K562 (cell line): ENCODE data around the gene CLDN25.

Experiments
- CREM ChIP-seq: IDR thresholded peaks from 2 replicates; pipeline ENCODE4 v1.6.1; 2014; ENCODE audit warnings: antibody characterized with exemption, low read depth
- JUN ChIP-seq, 2 experiments: sonication (generic) in 1 of 2; formaldehyde crosslinking in 1 of 2; IDR thresholded peaks; 2 replicates each; pipeline versions ENCODE4 v1.6.1 to v1.8.0; 2012 to 2022; ENCODE audit warnings: borderline replicate concordance in 2 of 2, mild to moderate bottlenecking in 2 of 2, improper control_type of control experiment in 1 of 2, low read depth in 1 of 2, low read length in 1 of 2, missing genetic modification reagents in 1 of 2
- KAT7 ChIP-seq: sonication (generic); formaldehyde crosslinking; IDR thresholded peaks from 2 replicates; pipeline ENCODE4 v1.8.0; 2022; ENCODE audit warnings: missing genetic modification reagents, mild to moderate bottlenecking, borderline replicate concordance
- MAZ ChIP-seq, 2 experiments: fragments of 450-650 bp in 1 of 2; sonication (generic) in 1 of 2; formaldehyde crosslinking; IDR thresholded peaks in 1 of 2; conservative IDR thresholded peaks in 1 of 2; 2 replicates each; pipeline versions ENCODE4 v1.4.0 to v1.5.0; 2020; ENCODE audit warnings: mild to moderate bottlenecking in 1 of 2, missing genetic modification reagents in 1 of 2
- SNAPC5 ChIP-seq: fragments of 250-450 bp; sonication (Bioruptor Pico); IDR thresholded peaks from 2 replicates; pipeline ENCODE4 v1.8.0; 2021; ENCODE audit warnings: moderate library complexity, mild to moderate bottlenecking, inconsistent platforms
- TAF1 ChIP-seq: IDR thresholded peaks from 2 replicates; pipeline ENCODE4 v1.6.1; 2011; ENCODE audit warnings: mild to moderate bottlenecking, low read length, moderate library complexity; ENCODE audit not compliant: insufficient read depth, control insufficient read depth, severe bottlenecking; ENCODE audit errors: extremely low read depth
- ZBTB26 ChIP-seq: fragments of 450-650 bp; formaldehyde crosslinking; IDR thresholded peaks from 2 replicates; pipeline ENCODE4 v1.4.0; 2022; ENCODE audit warnings: missing genetic modification characterization
- ZNF274 ChIP-seq: IDR thresholded peaks from 2 replicates; pipeline ENCODE4 v1.6.1; 2011; ENCODE audit warnings: low read depth, mild to moderate bottlenecking, low read length, moderate library complexity, borderline replicate concordance
- TF ChIP-seq, protein P1 (sequence below), 3 experiments: IDR thresholded peaks in 2 of 3; conservative IDR thresholded peaks in 1 of 3; 2 replicates each; pipeline ENCODE4 v1.5.1; 2011 to 2012; ENCODE audit warnings: low read length in 3 of 3, mild to moderate bottlenecking in 3 of 3, control low read depth in 2 of 3, improper control_type of control experiment in 1 of 3, inconsistent platforms in 1 of 3, low read depth in 1 of 3, mixed read lengths in 1 of 3, moderate library complexity in 1 of 3; ENCODE audit not compliant: insufficient read depth in 2 of 3
- TF ChIP-seq, protein P2 (sequence below): sonication (generic); formaldehyde crosslinking; IDR thresholded peaks from 2 replicates; pipeline ENCODE4 v1.8.0; 2022; ENCODE audit warnings: mild to moderate bottlenecking, missing genetic modification reagents
- TF ChIP-seq, protein P3 (sequence below): fragments of 200-800 bp; sonication (Bioruptor generic); IDR thresholded peaks from 2 replicates; pipeline ENCODE4 v1.6.1; 2017; ENCODE audit warnings: missing genetic modification characterization, missing compliant biosample characterization
- TF ChIP-seq, protein P4 (sequence below): fragments of 450-650 bp; IDR thresholded peaks from 2 replicates; pipeline ENCODE4 v1.6.1; 2016

DNA sequence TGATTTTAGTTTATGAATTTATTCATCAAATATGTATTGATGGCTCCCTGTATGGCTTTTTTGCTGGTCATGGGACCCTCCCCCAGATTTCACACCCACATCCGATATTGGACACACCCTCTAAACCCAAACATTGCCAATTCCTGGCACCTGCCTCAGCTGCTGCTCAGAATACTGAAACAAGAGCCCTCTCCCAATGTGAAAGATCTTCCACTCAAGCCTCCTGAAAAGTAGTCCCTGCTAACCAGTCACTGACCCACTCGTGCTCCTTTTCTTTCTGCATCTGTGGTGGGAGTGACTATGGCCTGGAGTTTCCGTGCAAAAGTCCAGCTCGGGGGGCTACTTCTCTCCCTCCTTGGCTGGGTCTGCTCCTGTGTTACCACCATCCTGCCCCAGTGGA is at the start of gene CLDN25:
- TF ChIP-seq KAT7 (no peak), TAF1 (no peak), MAZ (CRISPR knock-in tag; conservative IDR thresholded peaks at IDR 0.05 in 1 of 2, IDR thresholded peaks at IDR 0.05 in 1 of 2) (no peak), SNAPC5 (CRISPR knock-in tag) (no peak), JUN (IDR thresholded peaks at IDR 0.05; ENCODE audit: borderline replicate concordance, low read depth, low read length) (no peak), JUN (CRISPR knock-in tag; IDR thresholded peaks at IDR 0.05; ENCODE audit: borderline replicate concordance) (no peak), ZBTB26 (CRISPR knock-in tag) (no peak), CREM (no peak), ZNF274 (no peak)
- TF ChIP-seq, protein P1, sequence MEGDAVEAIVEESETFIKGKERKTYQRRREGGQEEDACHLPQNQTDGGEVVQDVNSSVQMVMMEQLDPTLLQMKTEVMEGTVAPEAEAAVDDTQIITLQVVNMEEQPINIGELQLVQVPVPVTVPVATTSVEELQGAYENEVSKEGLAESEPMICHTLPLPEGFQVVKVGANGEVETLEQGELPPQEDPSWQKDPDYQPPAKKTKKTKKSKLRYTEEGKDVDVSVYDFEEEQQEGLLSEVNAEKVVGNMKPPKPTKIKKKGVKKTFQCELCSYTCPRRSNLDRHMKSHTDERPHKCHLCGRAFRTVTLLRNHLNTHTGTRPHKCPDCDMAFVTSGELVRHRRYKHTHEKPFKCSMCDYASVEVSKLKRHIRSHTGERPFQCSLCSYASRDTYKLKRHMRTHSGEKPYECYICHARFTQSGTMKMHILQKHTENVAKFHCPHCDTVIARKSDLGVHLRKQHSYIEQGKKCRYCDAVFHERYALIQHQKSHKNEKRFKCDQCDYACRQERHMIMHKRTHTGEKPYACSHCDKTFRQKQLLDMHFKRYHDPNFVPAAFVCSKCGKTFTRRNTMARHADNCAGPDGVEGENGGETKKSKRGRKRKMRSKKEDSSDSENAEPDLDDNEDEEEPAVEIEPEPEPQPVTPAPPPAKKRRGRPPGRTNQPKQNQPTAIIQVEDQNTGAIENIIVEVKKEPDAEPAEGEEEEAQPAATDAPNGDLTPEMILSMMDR (IDR thresholded peaks at IDR 0.05 in 2 of 3, conservative IDR thresholded peaks at IDR 0.05 in 1 of 3; ENCODE audit: insufficient read depth in 2 of 3, low read depth in 1 of 3, low read length in 3 of 3), result no peak
- TF ChIP-seq, protein P2, sequence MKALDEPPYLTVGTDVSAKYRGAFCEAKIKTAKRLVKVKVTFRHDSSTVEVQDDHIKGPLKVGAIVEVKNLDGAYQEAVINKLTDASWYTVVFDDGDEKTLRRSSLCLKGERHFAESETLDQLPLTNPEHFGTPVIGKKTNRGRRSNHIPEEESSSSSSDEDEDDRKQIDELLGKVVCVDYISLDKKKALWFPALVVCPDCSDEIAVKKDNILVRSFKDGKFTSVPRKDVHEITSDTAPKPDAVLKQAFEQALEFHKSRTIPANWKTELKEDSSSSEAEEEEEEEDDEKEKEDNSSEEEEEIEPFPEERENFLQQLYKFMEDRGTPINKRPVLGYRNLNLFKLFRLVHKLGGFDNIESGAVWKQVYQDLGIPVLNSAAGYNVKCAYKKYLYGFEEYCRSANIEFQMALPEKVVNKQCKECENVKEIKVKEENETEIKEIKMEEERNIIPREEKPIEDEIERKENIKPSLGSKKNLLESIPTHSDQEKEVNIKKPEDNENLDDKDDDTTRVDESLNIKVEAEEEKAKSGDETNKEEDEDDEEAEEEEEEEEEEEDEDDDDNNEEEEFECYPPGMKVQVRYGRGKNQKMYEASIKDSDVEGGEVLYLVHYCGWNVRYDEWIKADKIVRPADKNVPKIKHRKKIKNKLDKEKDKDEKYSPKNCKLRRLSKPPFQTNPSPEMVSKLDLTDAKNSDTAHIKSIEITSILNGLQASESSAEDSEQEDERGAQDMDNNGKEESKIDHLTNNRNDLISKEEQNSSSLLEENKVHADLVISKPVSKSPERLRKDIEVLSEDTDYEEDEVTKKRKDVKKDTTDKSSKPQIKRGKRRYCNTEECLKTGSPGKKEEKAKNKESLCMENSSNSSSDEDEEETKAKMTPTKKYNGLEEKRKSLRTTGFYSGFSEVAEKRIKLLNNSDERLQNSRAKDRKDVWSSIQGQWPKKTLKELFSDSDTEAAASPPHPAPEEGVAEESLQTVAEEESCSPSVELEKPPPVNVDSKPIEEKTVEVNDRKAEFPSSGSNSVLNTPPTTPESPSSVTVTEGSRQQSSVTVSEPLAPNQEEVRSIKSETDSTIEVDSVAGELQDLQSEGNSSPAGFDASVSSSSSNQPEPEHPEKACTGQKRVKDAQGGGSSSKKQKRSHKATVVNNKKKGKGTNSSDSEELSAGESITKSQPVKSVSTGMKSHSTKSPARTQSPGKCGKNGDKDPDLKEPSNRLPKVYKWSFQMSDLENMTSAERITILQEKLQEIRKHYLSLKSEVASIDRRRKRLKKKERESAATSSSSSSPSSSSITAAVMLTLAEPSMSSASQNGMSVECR (CRISPR knock-in tag), result no peak
- TF ChIP-seq, protein P3, sequence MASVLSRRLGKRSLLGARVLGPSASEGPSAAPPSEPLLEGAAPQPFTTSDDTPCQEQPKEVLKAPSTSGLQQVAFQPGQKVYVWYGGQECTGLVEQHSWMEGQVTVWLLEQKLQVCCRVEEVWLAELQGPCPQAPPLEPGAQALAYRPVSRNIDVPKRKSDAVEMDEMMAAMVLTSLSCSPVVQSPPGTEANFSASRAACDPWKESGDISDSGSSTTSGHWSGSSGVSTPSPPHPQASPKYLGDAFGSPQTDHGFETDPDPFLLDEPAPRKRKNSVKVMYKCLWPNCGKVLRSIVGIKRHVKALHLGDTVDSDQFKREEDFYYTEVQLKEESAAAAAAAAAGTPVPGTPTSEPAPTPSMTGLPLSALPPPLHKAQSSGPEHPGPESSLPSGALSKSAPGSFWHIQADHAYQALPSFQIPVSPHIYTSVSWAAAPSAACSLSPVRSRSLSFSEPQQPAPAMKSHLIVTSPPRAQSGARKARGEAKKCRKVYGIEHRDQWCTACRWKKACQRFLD (CRISPR knock-in tag), result no peak
- TF ChIP-seq, protein P4, sequence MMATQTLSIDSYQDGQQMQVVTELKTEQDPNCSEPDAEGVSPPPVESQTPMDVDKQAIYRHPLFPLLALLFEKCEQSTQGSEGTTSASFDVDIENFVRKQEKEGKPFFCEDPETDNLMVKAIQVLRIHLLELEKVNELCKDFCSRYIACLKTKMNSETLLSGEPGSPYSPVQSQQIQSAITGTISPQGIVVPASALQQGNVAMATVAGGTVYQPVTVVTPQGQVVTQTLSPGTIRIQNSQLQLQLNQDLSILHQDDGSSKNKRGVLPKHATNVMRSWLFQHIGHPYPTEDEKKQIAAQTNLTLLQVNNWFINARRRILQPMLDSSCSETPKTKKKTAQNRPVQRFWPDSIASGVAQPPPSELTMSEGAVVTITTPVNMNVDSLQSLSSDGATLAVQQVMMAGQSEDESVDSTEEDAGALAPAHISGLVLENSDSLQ, result no peak
